Epithelial cell of proximal tubule (primary cell): ENCODE results near the gene FOSB. TPM values are rescaled to one million over a fixed set of nuclear protein-coding genes. Genes with fewer than 3 reads are reported as not detected.

Experiments
- DNase-seq: peaks from one replicate; pipeline ENCODE4 v3.0.0-alpha.2; 2011; ENCODE audit warnings: low read depth
- H3K4me3 ChIP-seq: 2 replicates; pipeline ENCODE4 v1.5.1; 2011; ENCODE audit warnings: low read depth, mild to moderate bottlenecking, low read length
- CTCF ChIP-seq: conservative IDR thresholded peaks from 2 replicates; pipeline ENCODE4 v1.5.1; 2012; ENCODE audit warnings: low read depth, mild to moderate bottlenecking, low read length
- total RNA-seq: library from RNA; depleted of rRNA; stranded (reverse); fragments of >200 nt; gene quantifications from 2 replicates; pipeline ENCODE4 v1.2.3, GENCODE V29; 2015

Gene FOSB
- total RNA-seq, 1 donor from 2014 or later = 3.4 TPM

DNA sequence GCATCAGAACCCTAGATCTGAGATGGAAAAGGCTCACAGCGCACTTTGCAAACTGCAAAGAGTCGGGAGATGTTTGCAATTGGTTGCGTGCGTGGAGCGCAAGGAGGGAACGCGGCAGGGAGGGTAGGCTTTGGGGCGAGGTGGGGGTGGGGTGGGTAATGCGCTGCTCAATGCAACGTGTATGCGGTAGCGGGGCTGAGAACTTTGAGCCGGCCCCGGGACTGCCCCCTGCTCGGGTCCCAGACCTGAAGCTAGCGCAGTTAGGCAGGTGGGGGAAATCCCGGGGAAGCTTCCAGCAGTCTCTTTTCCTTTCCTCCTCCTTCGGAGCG lies 971 bp downstream of the FOSB start:
- peak overlapping the region; percentile 95 for H3K4me3 ChIP-seq
- no peak for TF ChIP-seq CTCF
- DNase-seq = no peak

DNA sequence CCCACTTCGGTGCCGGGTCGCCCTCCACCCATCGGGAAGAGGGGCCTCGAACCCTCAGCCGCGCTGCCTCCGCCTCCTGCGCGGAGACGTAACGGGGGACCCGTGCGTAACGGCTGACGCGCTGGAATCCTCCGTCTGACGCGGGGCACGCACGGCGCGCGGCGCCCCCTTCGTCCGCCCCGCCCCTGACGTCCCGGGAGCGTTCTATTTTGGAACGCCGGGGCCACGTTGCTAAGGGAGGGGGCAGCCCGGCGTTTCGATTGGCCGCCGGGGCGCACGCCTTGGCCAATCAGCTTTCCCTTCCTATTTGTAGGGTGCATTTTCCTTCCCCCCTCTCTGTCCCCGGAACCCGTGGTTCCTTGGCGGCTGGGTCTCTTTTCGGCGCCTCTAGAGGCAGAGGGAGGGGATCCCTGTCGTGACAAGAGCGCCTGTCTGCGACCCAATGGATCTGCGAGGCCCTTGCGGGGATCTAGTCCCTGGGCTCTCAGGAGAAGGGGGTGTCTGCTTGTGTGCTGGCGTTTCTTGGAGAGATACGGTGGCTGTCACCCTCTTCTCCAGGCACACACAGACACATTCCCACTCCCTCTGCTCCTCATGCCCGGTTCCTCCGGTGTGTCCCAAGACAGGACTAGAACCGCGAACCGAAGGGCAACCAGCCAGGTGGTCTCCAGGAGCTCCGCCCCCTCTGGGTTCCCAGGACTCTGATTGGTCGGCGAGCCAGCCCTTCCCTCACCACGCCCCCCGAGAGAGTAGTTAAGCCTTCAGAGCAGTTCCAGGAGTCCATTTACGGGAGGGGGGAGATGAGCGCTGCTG lies 1.5 kb downstream of the FOSB start:
- no peak for TF ChIP-seq CTCF
- no peak for DNase-seq
- H3K4me3 ChIP-seq = peak overlapping the region; percentile 95

- no peak for DNase-seq
- TF ChIP-seq CTCF = no peak
- H3K4me3 ChIP-seq = peak overlapping the region; percentile 95
These were observed 2.4 kb downstream of the FOSB start for GRCh38 chr19:45469945-45470761.

GRCh38 chr19:45470762-45471081 lies 2.9 kb downstream of the FOSB start:
- DNase-seq = no peak
- no peak for TF ChIP-seq CTCF
- H3K4me3 ChIP-seq = peak overlapping the region; percentile 95

DNA sequence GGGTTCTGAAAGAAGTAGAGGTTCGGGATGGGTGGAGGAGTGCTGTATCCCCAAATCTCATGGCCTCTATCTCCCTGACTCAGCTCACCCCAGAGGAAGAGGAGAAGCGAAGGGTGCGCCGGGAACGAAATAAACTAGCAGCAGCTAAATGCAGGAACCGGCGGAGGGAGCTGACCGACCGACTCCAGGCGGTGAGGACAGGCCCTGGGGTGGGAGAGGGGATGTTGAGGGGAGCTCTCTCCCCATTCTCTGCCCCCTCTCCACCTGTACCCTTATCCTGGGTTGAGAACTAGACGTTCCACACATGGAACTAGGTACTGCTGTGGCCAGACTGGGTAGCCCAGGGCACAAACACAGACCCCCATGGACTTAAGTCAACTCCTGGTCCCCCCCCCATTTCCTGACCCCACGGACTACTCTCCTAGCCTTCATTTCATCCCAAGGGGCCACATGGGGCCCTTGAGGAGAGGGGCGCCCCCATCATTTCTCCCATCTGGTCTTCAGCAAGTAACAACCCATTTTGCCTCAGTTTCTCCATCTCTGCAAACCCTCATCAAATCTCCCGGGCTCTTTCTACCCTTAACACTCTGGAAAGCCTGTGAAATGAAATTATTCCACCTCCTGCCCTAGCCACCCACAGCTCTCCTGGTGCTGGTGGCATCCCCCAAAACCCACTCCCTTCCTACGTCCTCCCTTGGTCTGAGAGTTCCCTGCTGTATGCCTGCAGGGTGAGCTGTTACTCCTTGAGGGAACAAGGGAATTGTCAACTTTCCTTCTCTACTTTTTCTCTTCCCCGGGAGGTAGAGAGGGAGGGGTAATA lies 3.5 kb downstream of the FOSB start:
- no peak for TF ChIP-seq CTCF

GRCh38 chr19:45471931-45472562 lies 4.3 kb downstream of the FOSB start:
- TF ChIP-seq CTCF = no peak
- peak overlapping the region; percentile 46 for H3K4me3 ChIP-seq
- no peak for DNase-seq

More for the DNA sequence above, 3.5 kb downstream of the FOSB start:
- no peak for DNase-seq
- peak overlapping the region; percentile 46 for H3K4me3 ChIP-seq
